ENCODE measurements around the gene PLA2G5.
"Not testable (repeated sequence)": the region's sequence is repeated elsewhere in the genome, so short reads cannot be mapped to it uniquely, and the experiment has no call there.

Gene PLA2G5

DNA sequence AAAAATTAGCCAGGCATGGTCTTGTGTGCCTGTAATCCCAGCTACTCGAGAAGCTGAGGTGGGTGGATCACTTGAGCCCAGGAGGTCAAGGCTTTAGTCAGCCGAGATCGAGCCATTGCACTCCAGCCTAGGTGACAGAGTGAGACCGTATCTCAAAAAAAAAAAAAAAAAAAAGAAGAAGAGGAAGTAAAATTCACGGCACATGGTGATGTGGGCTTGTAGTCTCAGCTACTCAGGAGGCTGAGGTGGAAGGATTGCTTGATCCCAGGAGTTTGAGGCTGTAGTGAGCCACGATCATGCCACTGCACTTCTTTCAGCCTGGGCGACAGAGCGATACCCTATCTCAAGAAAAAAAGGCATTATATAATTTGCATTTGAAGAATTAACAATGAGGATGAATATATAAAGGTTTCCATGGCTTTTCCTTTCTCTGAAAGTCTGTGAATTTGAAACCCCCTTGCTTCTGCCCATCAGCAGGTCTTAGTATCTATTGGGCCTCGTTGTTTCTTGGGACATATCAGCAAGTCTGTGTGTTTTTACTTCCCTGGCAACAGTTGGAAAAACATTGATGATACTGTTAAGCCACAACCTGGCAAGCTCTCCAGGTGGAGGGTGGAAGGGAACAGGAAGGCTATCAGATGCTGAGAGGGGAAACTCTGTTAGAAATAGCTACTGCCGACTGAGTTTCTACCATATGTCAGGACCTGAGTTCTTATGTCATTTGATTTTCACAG, 53.9 kb downstream of the PLA2G5 start:
- DNase-seq = no peak

DNA sequence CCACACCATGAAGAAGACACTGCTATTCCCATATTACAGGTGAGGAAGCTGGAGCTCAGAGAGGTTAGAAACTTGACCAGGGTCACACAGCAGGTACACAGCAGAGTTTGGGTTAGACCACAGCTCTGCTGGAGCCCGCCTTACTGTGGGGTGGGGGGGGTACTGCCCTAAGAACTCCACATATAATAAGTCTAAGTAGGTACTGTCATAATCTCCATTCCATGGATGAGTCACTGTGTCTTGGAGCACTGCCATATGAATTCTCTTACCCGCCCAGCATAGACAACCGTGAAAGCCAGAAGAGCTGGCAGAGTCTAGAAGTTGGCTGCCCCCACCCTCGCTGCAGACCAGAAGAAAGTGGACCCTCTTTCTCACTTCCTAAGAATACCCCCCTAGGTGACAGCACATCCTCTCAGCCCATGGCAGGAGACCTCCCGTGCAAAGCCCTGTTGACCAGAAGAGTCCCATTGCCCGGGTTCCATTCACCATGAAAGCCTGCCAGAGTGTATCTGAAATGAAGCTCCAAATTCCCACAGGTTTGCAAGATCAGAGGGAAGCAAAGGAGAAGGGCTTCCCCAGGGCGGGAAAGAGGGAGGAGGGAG, 54.6 kb downstream of the PLA2G5 start:
- peak in 1 of 2 experiments; percentile 33 for DNase-seq

DNA sequence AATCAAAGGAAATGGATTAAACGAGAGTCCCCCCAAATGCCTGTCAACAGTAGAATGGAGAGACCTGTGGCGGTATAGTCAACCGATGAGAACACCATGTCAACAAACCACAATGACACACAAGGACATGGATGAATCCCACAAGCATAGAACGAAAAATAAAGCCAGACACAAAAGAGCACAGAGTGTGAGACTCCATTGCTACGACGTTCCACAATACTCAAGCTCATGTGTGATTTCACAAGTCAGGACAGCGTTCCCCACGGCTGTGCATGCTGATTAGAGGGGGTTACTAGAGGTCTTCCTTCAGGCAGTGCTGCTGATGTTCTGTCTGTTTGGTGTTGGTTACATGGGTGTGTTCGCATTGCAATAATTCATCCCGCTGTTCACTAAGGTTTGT, 55.1 kb downstream of the PLA2G5 start:
- DNase-seq = no peak

- DNase-seq = no peak
Measured at GRCh38 chr1:20126041-20126805, 56.2 kb downstream of the PLA2G5 start.

DNA sequence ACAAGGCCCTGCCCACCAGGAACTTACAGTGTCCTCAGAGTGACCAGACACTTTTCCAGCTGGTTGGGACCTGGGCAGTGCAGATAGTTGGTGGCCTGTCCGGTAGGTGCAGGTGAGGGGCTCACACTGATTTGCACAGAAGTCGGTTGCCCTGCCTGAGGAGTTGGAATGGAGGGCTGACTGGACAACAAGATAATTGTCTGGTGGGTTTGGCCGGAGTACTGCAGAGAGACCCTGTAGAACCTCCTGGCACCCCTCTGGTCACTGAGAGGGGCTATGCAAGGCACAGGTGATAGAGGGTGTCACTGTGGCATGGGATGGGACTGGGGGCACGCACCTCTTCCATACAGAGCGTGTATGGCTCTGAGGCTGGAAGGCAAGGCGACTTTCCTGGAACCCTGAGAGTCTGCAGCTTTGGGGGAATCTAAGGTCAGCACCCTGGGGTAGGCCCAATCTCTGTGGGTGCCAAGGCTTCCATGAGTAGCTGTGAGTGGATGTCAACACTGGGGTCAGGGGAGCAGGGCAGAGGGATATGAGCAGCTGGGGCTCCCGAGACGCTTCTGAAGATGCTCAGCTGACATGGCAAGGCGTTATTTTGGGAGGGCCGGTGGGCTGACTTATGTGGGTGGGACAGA, 56.9 kb downstream of the PLA2G5 start:
- no peak for DNase-seq

DNA sequence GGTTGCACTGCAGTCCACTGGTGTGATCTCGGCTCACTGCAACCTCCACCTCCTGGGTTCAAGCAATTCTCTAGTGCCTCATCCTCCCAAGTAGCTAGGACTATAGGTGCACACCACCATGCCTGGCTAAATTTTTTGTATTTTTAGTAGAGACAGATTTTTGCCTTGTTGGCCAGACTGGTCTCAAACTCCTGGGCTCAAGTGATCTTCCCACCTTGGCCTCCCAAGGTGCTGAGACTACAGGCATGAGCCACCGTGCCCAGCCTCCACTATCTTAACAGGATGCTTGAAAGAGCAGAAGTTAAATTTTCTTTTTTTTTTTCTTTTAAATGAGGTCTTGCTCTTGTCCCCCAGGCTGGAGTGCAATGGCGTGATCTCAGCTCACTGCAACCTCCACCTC, 60.5 kb downstream of the PLA2G5 start:
- not testable (repeated sequence) for DNase-seq

DNA sequence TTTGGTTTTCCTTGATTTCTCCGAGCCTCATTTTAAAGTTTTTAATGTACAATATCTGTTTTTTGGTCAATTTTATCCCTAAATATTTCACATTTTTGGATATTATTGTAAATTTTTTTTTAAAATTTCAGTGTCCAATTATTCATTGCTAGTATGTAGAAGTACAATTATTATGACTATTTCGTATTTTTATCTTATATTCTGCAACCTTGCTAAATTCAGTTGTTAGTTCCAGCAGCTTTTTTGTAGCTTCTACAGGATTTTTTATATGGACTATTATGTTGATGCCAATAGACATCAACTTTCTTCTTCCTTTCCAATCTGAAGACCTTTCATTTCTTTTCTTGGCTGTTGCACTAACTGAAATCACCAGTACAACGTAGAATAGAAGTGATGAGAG, 65.0 kb downstream of the PLA2G5 start:
- DNase-seq = no peak

GRCh38 chr1:20136249-20136648, 66.3 kb downstream of the PLA2G5 start:
- DNase-seq = no peak

GRCh38 chr1:20137055-20137454, 67.1 kb downstream of the PLA2G5 start:
- no peak for DNase-seq

DNA sequence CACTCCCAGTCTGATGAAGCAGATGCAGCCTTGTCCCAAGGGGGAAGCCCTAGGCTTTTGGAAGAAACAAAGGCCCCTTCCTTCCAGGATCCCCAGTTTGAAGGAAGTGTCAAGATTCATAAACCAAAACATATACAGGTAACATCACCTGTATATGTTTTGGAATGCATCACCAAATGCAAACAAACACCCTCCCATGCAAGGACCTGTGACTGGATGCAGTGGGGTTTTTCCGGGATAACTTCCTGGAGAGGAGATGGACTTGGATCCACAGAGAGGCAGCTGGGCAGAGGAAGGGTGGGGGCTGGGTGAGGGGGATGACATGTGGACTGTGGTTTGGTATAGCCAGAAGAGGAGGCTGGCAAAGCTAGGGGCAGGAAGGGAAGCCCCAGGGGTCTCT, 67.6 kb downstream of the PLA2G5 start:
- DNase-seq = no peak

GRCh38 chr1:20138346-20138745, 68.4 kb downstream of the PLA2G5 start:
- no peak for DNase-seq

GRCh38 chr1:20138961-20139550, 69.1 kb downstream of the PLA2G5 start, which contains the start of gene PLA2G2F:
Gene PLA2G2F, plus strand, starts transcription at chr1:20139323. Its CDS starts 105 bp downstream, at chr1:20139428.
- no peak for DNase-seq

GRCh38 chr1:20139776-20140612, 70.0 kb downstream of the PLA2G5 start:
- no peak for DNase-seq

DNA sequence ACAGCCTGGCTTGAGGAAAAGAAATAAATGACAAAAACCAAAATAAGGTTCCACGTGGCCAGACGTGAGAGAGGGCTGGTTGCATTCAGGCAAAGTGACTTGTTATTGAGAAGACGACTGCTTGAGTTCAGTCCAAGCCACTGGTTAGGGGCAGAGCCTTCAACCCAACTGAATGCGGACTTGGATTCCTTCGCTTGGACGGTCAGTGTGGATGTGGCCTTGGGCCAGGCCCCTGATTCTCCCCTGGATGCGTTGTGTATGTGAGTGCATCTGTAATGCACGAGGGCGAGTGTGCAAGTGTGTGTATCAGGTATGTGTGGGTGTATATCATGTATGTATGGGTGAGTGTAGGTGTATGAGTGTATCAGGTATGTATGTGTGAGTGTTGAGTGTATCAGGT, 71.0 kb downstream of the PLA2G5 start:
- DNase-seq = no peak

DNA sequence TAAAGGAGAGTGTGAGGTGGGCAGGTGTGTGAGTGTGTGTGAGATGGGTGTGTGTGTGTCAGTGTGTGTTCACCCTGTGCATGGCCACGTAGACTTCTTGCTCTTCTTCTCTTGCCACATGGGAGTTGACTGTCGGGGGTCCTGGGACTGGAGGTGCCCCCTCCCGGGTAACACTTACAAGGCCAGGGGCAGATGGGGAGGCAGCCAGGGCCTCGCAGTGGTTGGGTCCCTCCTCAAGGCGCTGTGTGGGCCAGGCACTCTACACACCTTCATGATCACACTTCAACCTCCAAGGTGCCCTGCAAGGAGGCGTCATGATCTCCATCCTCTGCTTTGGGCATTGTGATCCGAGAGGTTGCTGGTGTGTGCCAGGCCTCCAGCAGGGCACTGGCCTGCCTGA, 71.5 kb downstream of the PLA2G5 start:
- DNase-seq = no peak
